ENCODE results near the gene VAMP7. TPM values are rescaled to one million over a fixed set of nuclear protein-coding genes. Genes with fewer than 3 reads are reported as not detected.
A peak's percentile ranks its signal among the peaks of the same experiment; 100 is the strongest.

Gene VAMP7
- total RNA-seq, 1 experiment from 2014 or later: 19.9 TPM

DNA sequence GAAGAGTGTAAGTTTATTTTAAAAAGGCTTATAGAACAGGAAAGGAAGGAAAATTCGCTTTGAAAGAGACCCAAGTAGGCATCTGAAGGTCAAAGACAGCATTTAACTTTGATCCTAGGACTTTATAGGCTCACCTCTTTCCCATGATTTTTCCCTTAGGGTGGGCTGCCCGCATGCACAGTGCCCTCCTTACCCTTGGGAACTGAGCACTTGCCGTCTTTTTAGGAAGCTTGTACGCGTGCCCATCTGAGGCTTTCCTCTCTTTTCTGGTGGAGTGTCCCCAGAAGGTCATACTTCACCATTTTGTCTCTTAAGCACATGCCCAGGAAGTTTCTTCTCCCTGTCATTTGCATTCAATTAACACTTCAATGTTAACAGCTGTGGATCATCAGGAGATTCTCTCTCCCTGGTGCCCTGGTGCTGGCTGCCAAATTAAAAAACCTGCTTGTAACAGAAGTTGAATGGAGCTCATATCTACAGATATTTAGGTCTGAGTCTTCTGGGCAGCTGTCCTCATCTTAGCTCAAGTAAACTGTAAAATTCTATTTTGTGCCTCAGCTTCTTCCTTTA lies 78.0 kb downstream of the VAMP7 start:
- no peak overlapping the region for H4K91ac ChIP-seq (ENCODE audit: insufficient read length, low read depth, low read length)
- no peak overlapping the region for H3T11ph ChIP-seq (ENCODE audit: low read length)
- no peak overlapping the region for H3K56ac ChIP-seq (ENCODE audit: insufficient read length, low read depth, low read length)
- H2BK15ac ChIP-seq (ENCODE audit: low read depth, low read length): no peak overlapping the region
- H3K4me1 ChIP-seq (ENCODE audit: insufficient read depth, low read length): no peaks in the 10 kb centered on the region; the same call in 1 of the 2 replicates
- H2BK120ac ChIP-seq (ENCODE audit: low read depth, low read length, poor library complexity, severe bottlenecking): no peak overlapping the region
- H2AK5ac ChIP-seq (ENCODE audit: insufficient read length, low read length): no peak overlapping the region
- peak overlapping the region; percentile 12 for H3K9ac ChIP-seq (ENCODE audit: extremely low read depth, insufficient read length, low read length)
- no peaks in the 10 kb centered on the region for H3K27me3 ChIP-seq (ENCODE audit: insufficient read depth, low read length)
- TF ChIP-seq CTCF (conservative IDR thresholded peaks at IDR 0.05): no peak
- no peak overlapping the region for H3K23ac ChIP-seq (ENCODE audit: insufficient read length, low read depth, low read length)
- H2BK20ac ChIP-seq (ENCODE audit: low read depth, low read length, poor library complexity, severe bottlenecking): no peak overlapping the region
- H3K14ac ChIP-seq (ENCODE audit: insufficient read depth, low read length): no peak overlapping the region; the same call in 1 of the 2 replicates
- H3K27ac ChIP-seq (ENCODE audit: insufficient read length, low read depth, low read length): peak overlapping the region; percentile 13
- no peak for DNase-seq
- H3K4me1 Mint-ChIP-seq: peaks cover 19 to 23% of the 10 kb centered on the region in 2 experiments
- H2BK5ac ChIP-seq (ENCODE audit: insufficient read length, low read length): no peak overlapping the region
- no peak overlapping the region for H3K4ac ChIP-seq (ENCODE audit: low read depth, low read length)
- H4K5ac ChIP-seq (ENCODE audit: insufficient read length, low read depth, low read length): no peak overlapping the region
- H3K9me3 Mint-ChIP-seq: peaks cover 53 to 55% of the 10 kb centered on the region in 2 experiments
- peaks cover 0 to 12% (median 6%) of the 10 kb centered on the region in 3 experiments; a peak in 5 of 7 replicates for H3K36me3 Mint-ChIP-seq (ENCODE audit: insufficient read depth in 1 of 3, low read depth in 3 of 3)
- peak overlapping the region; percentile 71 to 80 for H3K4me3 Mint-ChIP-seq
- peak overlapping the region; percentile 79 for H3K4me2 ChIP-seq (ENCODE audit: insufficient read depth, insufficient read length, low read length)
- no peaks in the 10 kb centered on the region for H3K23me2 ChIP-seq (ENCODE audit: insufficient read length, low read depth, low read length, poor library complexity, severe bottlenecking)
- H4K8ac ChIP-seq (replicated peaks; ENCODE audit: insufficient read length, low read depth, low read length): no peak overlapping the region
- WGBS (ENCODE audit: extremely low coverage, insufficient read length, low lambda C conversion rate): no CpG with 5 or more reads among the region's 5 CpGs
- no peak overlapping the region for H2BK12ac ChIP-seq (ENCODE audit: insufficient read length, low read depth, low read length)
- H3K9me3 ChIP-seq (ENCODE audit: control insufficient read depth, low read depth, low read length): peaks cover 22% of the 10 kb centered on the region
- no peaks in the 10 kb centered on the region for H3K79me1 ChIP-seq (ENCODE audit: insufficient read depth, low read depth, low read length, poor library complexity, severe bottlenecking)
- no peak overlapping the region for H2AFZ ChIP-seq (ENCODE audit: low read length)
- H3K27ac Mint-ChIP-seq: peak overlapping the region in 2 of 3 experiments; percentile 98 to 99; a peak in 5 of 7 replicates
- no peaks in the 10 kb centered on the region for H3K79me2 ChIP-seq (ENCODE audit: insufficient read depth, low read length)
- no peaks in the 10 kb centered on the region; the same call in 1 of the 2 replicates for H3K27me3 Mint-ChIP-seq (ENCODE audit: low read depth)
- H4K20me1 ChIP-seq (ENCODE audit: control insufficient read depth, insufficient read depth, insufficient read length): no peaks in the 10 kb centered on the region
- H3K18ac ChIP-seq (ENCODE audit: insufficient read length, low read depth, low read length): peak overlapping the region; percentile 58

Measured in H9 (cell line).